Gastroesophageal sphincter (tissue), 4 donors: ENCODE results near the gene MOB3C. TPM values are rescaled to one million over a fixed set of nuclear protein-coding genes. Genes with fewer than 3 reads are reported as not detected.

Experiments
- ATAC-seq: fragments of 150-250 bp; one replicate; pipeline ENCODE4 v1.9.1; 2016; ENCODE audit warnings: mild to moderate bottlenecking, moderate library complexity
- H3K27ac ChIP-seq, 4 donors: fragments of 200-600 bp; sonication (generic) in 3 of 4; 1 replicate in 3 of 4; 2 replicates in 1 of 4; pipeline ENCODE4 v1.5.1; 2016 to 2019
- H3K27me3 ChIP-seq: fragments of 200-600 bp; sonication (generic); one replicate; pipeline ENCODE4 v1.5.1; 2019
- H3K36me3 ChIP-seq, 2 donors: fragments of 200-600 bp; sonication (generic); one replicate each; pipeline ENCODE4 v1.5.1; 2019; ENCODE audit warnings: control low read depth in 1 of 2
- H3K4me1 ChIP-seq, 3 donors: fragments of 200-600 bp; sonication (generic); 1 replicate in 2 of 3; 2 replicates in 1 of 3; pipeline ENCODE4 v1.5.1; 2016 to 2019; ENCODE audit warnings: control low read depth in 2 of 3
- H3K4me3 ChIP-seq, 2 donors: fragments of 200-600 bp; sonication (generic); one replicate each; pipeline ENCODE4 v1.5.1; 2019; ENCODE audit warnings: mild to moderate bottlenecking in 1 of 2, moderate library complexity in 1 of 2
- H3K9me3 ChIP-seq, 3 donors: fragments of 200-600 bp; sonication (generic); one replicate each; pipeline ENCODE4 v1.5.1; 2017 to 2019; ENCODE audit warnings: control low read depth in 2 of 3
- EP300 ChIP-seq: sonication (generic); formaldehyde crosslinking; IDR thresholded peaks from one replicate; pipeline ENCODE4 v1.6.1; 2017; ENCODE audit warnings: antibody characterized with exemption, mild to moderate bottlenecking
- POLR2A ChIP-seq, 2 donors: fragments of 450-650 bp; IDR thresholded peaks; one replicate each; pipeline ENCODE4 v1.6.1; 2017; ENCODE audit warnings: antibody characterized with exemption in 2 of 2, mild to moderate bottlenecking in 2 of 2, moderate library complexity in 1 of 2
- POLR2AphosphoS5 ChIP-seq: sonication (generic); formaldehyde crosslinking; IDR thresholded peaks from one replicate; pipeline ENCODE4 v1.6.1; 2017; ENCODE audit warnings: antibody characterized with exemption
- WGBS, 2 donors: methylation state at CpG; one replicate each; pipeline ENCODE4 v1.1.5; 2018; ENCODE audit warnings: low coverage in 1 of 2; 5-methylcytosine and 5-hydroxymethylcytosine counted together
- total RNA-seq, 4 donors: library from RNA; depleted of rRNA; stranded (reverse); fragments of >200 nt; gene quantifications; one replicate each; pipeline ENCODE4 v1.1.0, GENCODE V29; 2016
- TF ChIP-seq, protein P1 (sequence below), 4 experiments: fragments of 200-600 bp in 2 of 4; fragments of 450-650 bp in 2 of 4; sonication (generic) in 1 of 4; IDR thresholded peaks; one replicate each; pipeline ENCODE4 v1.5.1; 2017 to 2019; ENCODE audit warnings: antibody characterized with exemption in 4 of 4, mild to moderate bottlenecking in 2 of 4, moderate library complexity in 2 of 4

Gene MOB3C
- total RNA-seq, 4 donors from 2014 or later: 20.7 to 28.3 (median 23.2) TPM

DNA sequence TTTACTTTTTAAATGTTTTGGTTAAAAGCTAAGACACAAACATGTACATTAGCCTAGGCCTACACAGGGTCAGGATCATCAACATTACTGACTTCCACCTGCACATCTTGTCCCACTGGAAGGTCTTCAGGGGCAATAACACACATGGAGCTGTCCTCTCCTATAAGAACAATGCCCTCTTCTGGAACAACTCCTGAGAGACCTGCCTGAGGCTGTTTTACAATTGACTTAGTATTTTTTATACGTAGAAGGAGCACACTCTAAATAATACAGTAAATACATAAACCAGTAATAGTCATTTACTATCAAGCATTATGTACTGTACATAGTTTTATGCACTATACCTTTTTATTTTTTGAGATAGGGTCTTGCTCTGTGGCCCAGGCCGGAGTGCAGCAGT is 14.1 kb upstream of the MOB3C start:
- TF ChIP-seq EP300 (no peak), POLR2AphosphoS5 (no peak), POLR2A (IDR thresholded peaks at IDR 0.05) (no peak)
- TF ChIP-seq, protein P1, sequence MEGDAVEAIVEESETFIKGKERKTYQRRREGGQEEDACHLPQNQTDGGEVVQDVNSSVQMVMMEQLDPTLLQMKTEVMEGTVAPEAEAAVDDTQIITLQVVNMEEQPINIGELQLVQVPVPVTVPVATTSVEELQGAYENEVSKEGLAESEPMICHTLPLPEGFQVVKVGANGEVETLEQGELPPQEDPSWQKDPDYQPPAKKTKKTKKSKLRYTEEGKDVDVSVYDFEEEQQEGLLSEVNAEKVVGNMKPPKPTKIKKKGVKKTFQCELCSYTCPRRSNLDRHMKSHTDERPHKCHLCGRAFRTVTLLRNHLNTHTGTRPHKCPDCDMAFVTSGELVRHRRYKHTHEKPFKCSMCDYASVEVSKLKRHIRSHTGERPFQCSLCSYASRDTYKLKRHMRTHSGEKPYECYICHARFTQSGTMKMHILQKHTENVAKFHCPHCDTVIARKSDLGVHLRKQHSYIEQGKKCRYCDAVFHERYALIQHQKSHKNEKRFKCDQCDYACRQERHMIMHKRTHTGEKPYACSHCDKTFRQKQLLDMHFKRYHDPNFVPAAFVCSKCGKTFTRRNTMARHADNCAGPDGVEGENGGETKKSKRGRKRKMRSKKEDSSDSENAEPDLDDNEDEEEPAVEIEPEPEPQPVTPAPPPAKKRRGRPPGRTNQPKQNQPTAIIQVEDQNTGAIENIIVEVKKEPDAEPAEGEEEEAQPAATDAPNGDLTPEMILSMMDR (IDR thresholded peaks at IDR 0.05): no peak
- H3K4me1 ChIP-seq: no peaks in the 10 kb centered on the region
- H3K9me3 ChIP-seq: no peaks in the 10 kb centered on the region
- no peaks in the 10 kb centered on the region for H3K27me3 ChIP-seq
- no peak overlapping the region for H3K4me3 ChIP-seq
- no peak overlapping the region for H3K27ac ChIP-seq
- ATAC-seq: no peak
- 79 to 83% methylated on average over 2 of the region's 2 CpGs for WGBS, 2 donors
- H3K36me3 ChIP-seq: peaks cover 2 to 74% of the 10 kb centered on the region in 2 donors

DNA sequence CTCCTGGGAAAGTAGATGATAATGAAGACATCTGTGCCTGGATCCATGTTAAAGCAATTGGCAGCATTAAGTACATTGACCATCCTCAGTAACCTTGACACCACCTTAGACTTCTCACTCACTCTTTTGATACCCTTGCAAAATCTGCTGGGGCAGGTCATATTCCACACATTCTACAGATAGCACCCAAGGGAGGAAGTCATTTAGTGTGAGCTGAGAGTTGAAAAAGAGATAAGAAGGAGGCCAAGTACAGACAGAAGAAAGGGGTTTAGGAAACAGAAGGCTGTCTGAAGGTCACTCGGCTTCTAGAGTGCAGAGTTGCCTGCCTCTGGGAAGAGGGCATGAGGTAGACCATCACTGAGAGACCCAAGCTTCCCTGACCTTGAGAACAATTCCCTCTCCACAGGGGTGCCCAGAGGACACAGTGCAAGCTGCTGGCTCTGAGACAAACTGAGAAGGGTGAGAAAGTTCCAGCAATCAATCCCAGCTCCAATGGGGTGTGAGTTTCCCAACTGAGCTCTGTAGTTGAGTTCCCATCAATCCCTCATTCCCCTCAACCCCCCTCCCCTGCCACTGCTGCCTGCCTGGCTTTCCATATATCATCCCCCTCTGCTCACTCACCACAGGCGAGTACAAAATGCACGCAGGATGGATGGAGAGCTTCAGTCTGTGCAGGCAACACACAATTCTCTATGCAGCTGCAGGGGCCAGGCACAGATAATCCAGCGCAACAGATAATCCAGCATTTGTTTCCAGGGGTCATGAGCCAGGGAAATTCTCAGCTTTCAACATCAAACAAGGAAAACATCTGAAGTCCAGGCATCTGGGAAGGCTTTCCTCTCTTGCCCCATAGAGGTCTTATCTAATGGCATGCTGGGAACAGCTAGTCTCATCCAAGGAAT is 7.4 kb upstream of the MOB3C start:
- WGBS, 2 donors: 76 to 80% methylated on average over 1 to 2 of the region's 4 CpGs
- Histone ChIP-seq H3K4me1 (peaks cover 0 to 23% (median 0%) of the 10 kb centered on the region in 3 donors), H3K27ac (no peak overlapping the region), H3K27me3 (no peaks in the 10 kb centered on the region), H3K4me3 (no peak overlapping the region), H3K9me3 (no peaks in the 10 kb centered on the region), H3K36me3 (peaks cover 0 to 7% of the 10 kb centered on the region in 2 donors)
- TF ChIP-seq POLR2AphosphoS5 (no peak), POLR2A (IDR thresholded peaks at IDR 0.05) (no peak), EP300 (no peak)
- TF ChIP-seq, protein P1 (IDR thresholded peaks at IDR 0.05): no peak
- ATAC-seq: no peak

DNA sequence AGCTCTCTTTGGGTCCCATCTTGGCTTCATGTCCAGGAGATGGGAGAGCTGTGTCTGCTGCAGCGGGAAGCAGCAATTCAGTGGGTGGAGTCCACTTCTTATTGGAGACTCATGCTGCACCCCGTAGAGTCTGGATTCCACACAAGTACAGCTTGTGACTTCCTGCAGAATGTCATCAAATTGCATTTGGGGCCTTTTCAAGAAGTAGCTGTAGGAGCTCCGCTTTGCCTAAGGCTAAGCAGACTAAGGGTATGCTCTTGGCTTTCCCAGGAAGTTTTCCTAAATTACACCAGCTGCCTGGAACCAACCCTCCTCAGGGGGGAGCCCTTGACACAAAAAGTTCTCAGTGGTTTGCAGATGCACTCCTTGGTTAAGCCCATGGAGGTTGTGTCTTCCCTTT is 5.7 kb upstream of the MOB3C start:
- Histone ChIP-seq H3K36me3 (no peaks in the 10 kb centered on the region), H3K4me1 (peaks cover 0 to 28% (median under 1%) of the 10 kb centered on the region in 3 donors), H3K27me3 (no peaks in the 10 kb centered on the region), H3K27ac (no peak overlapping the region), H3K4me3 (no peak overlapping the region), H3K9me3 (no peaks in the 10 kb centered on the region)
- WGBS, 2 donors: 38 to 80% methylated on average over 1 to 3 of the region's 3 CpGs
- peak; percentile 35 for ATAC-seq
- TF ChIP-seq, protein P1 (IDR thresholded peaks at IDR 0.05): peak in 3 of 4 experiments; percentile 52 to 68 (median 56)
- no peak for TF ChIP-seq POLR2AphosphoS5

DNA sequence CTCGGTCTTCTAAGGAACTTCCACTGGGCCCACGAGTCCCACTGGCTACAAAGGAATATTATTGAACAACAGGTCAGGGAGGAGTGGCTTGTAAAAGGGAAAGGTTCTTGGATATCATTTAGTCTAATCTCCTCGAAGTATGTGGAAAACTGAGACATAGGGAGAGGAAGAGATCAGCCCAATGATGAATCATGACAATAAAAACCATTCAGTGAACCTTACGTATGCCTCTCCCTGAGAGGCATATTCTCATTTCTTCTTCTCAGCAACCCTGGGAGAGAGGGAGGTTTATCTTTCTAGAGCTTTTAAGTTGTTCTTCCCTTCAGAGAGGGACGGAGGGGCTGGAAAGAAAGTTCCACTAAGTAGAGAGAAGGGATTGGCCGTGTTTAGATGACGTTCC is 5.3 kb upstream of the MOB3C start:
- no peak overlapping the region for H3K27ac ChIP-seq
- no peak for TF ChIP-seq POLR2A (IDR thresholded peaks at IDR 0.05)
- TF ChIP-seq, protein P1 (IDR thresholded peaks at IDR 0.05): no peak
- no peak for TF ChIP-seq EP300
- no peak for TF ChIP-seq POLR2AphosphoS5
- H3K9me3 ChIP-seq: no peaks in the 10 kb centered on the region
- no peak overlapping the region for H3K4me3 ChIP-seq
- no peak for ATAC-seq
- H3K36me3 ChIP-seq: no peaks in the 10 kb centered on the region
- no peaks in the 10 kb centered on the region for H3K27me3 ChIP-seq
- H3K4me1 ChIP-seq: peaks cover 0 to 32% (median 4%) of the 10 kb centered on the region in 3 donors
- WGBS, 2 donors: 66 to 74% methylated on average over 6 to 7 of the region's 7 CpGs
